Epithelial cell of proximal tubule (primary cell): ENCODE results near the gene MATN3. TPM values are rescaled to one million over a fixed set of nuclear protein-coding genes. Genes with fewer than 3 reads are reported as not detected.

Experiments
- DNase-seq: peaks from one replicate; pipeline ENCODE4 v3.0.0-alpha.2; 2011; ENCODE audit warnings: low read depth
- H3K4me3 ChIP-seq: 2 replicates; pipeline ENCODE4 v1.5.1; 2011; ENCODE audit warnings: low read depth, mild to moderate bottlenecking, low read length
- total RNA-seq: library from RNA; depleted of rRNA; stranded (reverse); fragments of >200 nt; gene quantifications from 2 replicates; pipeline ENCODE4 v1.2.3, GENCODE V29; 2015
- TF ChIP-seq, protein P1 (sequence below): conservative IDR thresholded peaks from 2 replicates; pipeline ENCODE4 v1.5.1; 2012; ENCODE audit warnings: low read depth, mild to moderate bottlenecking, low read length

MATN3 gene
- total RNA-seq, 1 donor from 2014 or later = 9.8 TPM

DNA sequence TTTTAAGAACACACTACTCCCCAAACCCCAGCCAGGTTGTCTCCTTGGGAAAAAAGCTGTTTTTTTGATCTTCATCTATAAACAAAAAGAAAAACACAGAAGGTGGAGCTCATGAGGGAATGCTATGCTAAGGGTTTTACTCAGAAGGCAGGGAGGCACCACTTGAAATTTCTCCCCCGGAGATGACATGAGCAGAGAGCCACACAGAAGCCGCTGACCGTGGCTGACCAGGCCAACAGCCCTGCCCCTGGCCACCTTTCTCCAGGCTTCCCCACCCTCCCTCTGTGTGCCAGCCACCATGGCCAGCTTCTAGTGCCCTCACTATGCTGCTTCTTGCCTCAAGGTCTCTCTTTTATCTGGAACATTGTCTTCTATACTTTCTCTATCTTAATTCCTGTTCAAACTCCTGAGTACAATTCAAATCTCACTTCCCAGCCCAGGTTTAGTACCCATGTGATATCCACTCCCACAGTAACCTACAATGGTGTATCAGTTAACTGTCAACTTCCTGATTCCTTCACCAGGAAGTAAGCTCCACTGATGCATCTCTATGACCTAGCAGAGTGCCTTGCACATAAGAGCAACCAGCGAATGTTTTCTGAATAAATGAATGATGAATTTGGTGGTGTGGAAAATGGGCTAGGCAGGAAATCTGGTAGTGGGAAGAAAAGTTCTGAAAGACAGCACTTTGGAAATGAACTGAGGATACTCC, 23.6 kb upstream of the MATN3 start:
- H3K4me3 ChIP-seq = no peak overlapping the region
- TF ChIP-seq, protein P1, sequence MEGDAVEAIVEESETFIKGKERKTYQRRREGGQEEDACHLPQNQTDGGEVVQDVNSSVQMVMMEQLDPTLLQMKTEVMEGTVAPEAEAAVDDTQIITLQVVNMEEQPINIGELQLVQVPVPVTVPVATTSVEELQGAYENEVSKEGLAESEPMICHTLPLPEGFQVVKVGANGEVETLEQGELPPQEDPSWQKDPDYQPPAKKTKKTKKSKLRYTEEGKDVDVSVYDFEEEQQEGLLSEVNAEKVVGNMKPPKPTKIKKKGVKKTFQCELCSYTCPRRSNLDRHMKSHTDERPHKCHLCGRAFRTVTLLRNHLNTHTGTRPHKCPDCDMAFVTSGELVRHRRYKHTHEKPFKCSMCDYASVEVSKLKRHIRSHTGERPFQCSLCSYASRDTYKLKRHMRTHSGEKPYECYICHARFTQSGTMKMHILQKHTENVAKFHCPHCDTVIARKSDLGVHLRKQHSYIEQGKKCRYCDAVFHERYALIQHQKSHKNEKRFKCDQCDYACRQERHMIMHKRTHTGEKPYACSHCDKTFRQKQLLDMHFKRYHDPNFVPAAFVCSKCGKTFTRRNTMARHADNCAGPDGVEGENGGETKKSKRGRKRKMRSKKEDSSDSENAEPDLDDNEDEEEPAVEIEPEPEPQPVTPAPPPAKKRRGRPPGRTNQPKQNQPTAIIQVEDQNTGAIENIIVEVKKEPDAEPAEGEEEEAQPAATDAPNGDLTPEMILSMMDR = no peak
- peak; percentile 78 for DNase-seq

DNA sequence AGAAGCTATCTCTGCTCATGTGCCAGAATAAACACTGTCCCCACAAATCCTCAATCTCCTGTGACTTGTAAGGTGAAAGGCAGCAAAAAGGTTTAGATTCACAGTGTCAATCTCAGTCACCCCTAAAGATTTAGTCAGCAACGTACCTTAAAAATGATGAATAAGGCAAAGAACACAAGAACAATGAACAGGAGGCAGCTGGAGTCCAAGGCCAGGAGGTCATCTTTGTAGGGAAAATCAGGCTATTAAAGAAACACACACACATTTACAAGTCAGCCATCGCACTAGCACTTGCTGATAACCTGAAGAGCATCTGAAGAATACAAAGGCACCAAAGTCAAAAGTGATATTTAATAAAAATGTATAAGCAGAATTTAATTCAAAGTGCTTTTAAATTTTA, 22.4 kb upstream of the MATN3 start:
- H3K4me3 ChIP-seq = no peak overlapping the region
- DNase-seq = no peak
- TF ChIP-seq, protein P1 = no peak

DNA sequence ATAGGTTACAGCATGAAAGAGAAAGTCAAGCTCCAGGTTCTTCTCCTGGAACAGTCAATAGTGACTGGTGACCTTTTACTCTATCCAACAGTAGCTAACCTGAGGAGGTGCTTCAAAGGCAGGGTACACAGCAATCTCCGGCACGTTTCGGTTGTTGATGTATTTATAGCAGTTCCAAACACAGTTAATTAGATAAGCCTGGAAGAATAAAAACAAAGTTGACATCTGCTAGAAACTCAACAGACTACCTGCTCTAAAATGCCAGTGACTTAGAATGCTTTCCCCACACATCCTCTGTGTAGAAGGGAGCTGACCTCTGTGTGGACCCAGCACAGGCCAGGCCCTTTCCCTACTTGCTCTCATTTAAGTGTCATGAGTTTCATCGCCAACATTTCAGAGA, 21.8 kb upstream of the MATN3 start:
- TF ChIP-seq, protein P1 = no peak
- no peak overlapping the region for H3K4me3 ChIP-seq
- DNase-seq = no peak

DNA sequence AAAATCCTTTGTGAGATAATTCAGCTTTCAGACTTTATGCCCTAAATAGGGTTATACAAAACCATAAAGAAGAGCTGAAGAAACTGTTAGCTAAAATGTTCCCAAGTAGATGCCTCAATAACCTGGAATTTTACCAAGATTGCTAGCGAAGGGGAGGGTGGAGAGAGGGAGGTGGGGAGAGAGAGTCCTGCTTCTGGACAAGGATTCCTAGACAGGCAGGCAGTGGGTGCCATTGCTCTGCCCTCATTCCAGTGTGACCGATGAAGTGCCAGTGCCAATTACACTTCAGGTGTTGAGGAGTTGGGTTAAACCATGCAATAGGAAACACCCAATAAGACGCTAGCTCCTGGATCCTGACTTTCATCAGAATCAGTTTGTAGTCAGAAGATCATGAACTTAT, 20.9 kb upstream of the MATN3 start:
- DNase-seq = no peak
- H3K4me3 ChIP-seq = no peak overlapping the region
- TF ChIP-seq, protein P1 = no peak

DNA sequence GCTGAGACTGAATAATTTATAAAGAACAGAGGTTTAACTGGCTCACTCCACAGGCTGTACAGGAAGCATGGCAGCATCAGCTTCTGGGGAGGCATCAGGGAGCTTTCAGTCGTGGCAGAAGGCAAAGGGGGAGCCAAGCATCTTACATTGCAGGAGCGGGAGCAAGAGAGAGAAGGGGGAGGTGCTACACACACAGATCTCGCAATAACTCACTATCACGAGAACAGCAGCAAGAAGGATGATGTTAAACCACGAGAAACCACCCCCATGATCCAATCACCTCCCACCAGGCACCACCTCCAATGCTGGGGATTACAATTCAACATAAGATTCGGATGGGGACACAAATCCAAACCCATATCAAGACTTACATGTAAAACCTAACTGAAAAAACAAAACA, 17.8 kb upstream of the MATN3 start:
- DNase-seq = no peak
- H3K4me3 ChIP-seq = no peak overlapping the region
- TF ChIP-seq, protein P1 = no peak

DNA sequence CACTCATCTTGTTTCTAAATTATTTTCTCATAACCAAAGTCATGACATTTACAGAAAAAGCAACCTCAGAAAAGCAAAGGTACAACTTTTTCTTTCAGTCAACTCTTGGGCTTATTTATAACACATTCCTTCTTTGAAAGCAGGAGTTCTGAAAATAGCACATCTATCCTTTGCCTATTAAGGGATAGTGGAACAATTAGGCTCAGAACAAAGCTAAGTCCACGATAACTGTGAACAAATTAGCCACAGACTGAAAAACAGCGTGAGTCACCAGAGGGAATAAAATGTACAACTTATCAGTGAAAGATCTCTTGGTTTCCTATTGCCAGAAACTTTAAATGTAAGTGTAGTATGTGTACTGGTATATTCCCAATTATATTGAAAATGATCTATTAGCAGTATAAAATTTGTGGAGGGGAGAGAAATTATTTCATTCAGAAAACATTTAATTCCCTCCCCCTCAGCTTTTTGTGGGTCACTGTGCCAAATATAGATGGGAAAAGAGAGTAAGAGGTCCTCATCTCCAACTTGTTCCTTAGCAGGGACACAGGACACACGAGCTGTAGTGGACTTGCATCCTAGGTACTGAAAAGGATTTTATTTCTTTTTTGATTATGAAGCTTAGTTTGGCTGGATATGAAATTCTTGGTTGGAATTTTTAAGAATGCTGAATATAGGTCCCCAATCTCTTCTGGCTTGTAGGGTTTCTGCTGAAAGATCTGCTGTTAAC, 15.4 kb upstream of the MATN3 start:
- TF ChIP-seq, protein P1 = no peak
- H3K4me3 ChIP-seq = no peak overlapping the region
- no peak for DNase-seq
